ENCODE results near the gene PRELID2. TPM values are rescaled to one million over a fixed set of nuclear protein-coding genes. Genes with fewer than 3 reads are reported as not detected.

The PRELID2 gene
- polyA plus RNA-seq, 1 of the 3 experiments (the other 2 are of a cell fraction): 5.3 TPM

- no peak for TF ChIP-seq TEAD4 (IDR thresholded peaks at IDR 0.05; ENCODE audit: borderline replicate concordance, insufficient read depth)
- no peak for TF ChIP-seq RAD21 (IDR thresholded peaks at IDR 0.05; ENCODE audit: low read length)
- TF ChIP-seq MEF2A (IDR thresholded peaks at IDR 0.05; ENCODE audit: borderline replicate concordance, low read depth): no peak
- TF ChIP-seq IRF3 (IDR thresholded peaks at IDR 0.05; ENCODE audit: low read depth, low read length): no peak
- peak; percentile 39; the same call in 1 of the 2 replicates for TF ChIP-seq POLR2AphosphoS5 (IDR thresholded peaks at IDR 0.05; ENCODE audit: low read depth, low read length)
- TF ChIP-seq TCF12 (IDR thresholded peaks at IDR 0.05): 0 out of 2 replicates have a peak, but pooled peaks have one; percentile 19
- TF ChIP-seq JUND (IDR thresholded peaks at IDR 0.05): no peak
- TF ChIP-seq RXRA (IDR thresholded peaks at IDR 0.05; ENCODE audit: borderline replicate concordance, low read depth): no peak
- TF ChIP-seq MXI1 (IDR thresholded peaks at IDR 0.05; ENCODE audit: low read depth, low read length): peak; percentile 38; the same call in 1 of the 2 replicates
- TF ChIP-seq CHD2 (IDR thresholded peaks at IDR 0.05; ENCODE audit: low read length, partially characterized antibody): no peak
- TF ChIP-seq MAX (IDR thresholded peaks at IDR 0.05; ENCODE audit: low read depth): peak; percentile 64
- TF ChIP-seq GABPA (IDR thresholded peaks at IDR 0.05; ENCODE audit: low read depth): no peak
- TF ChIP-seq FOXJ3 (CRISPR knock-in tag; IDR thresholded peaks at IDR 0.05): no peak
- TF ChIP-seq RCOR1 (IDR thresholded peaks at IDR 0.05; ENCODE audit: low read length): no peak
Measured at GRCh38 chr5:145834917-145835847, at the start of gene PRELID2 (continued).

GRCh38 chr5:145874765-145875164 lies 39.6 kb upstream of the PRELID2 start:
- Histone ChIP-seq H3K9me2 (no peaks in the 10 kb centered on the region), H4K20me1 (ENCODE audit: insufficient read depth) (no peaks in the 10 kb centered on the region), H3K36me3 (replicated peaks in 1 of 2; ENCODE audit: control insufficient read depth in 1 of 2, insufficient read depth in 2 of 2, low read length in 1 of 2) (no peaks in the 10 kb centered on the region), H3K4me3 (ENCODE audit: low read depth in 2 of 2, low read length in 1 of 2) (no peak overlapping the region), H3K4me1 (ENCODE audit: control insufficient read depth in 1 of 2, insufficient read depth in 2 of 2, low read depth in 1 of 2, low read length in 1 of 2) (no peaks in the 10 kb centered on the region), H3K9me3 (no peaks in the 10 kb centered on the region), H2AFZ (ENCODE audit: low read depth) (no peak overlapping the region), H3F3A (replicated peaks; ENCODE audit: insufficient read depth) (no peaks in the 10 kb centered on the region), H3K79me2 (ENCODE audit: insufficient read depth) (no peaks in the 10 kb centered on the region), H3K9ac (no peak overlapping the region), H3K27me3 (ENCODE audit: insufficient read depth) (no peaks in the 10 kb centered on the region), H3K27ac (ENCODE audit: low read depth in 2 of 2, low read length in 1 of 2) (no peak overlapping the region), H3K4me2 (no peak overlapping the region)
- ChIA-PET CTCF (no interaction called here), POLR2A (no interaction called here)
- DNase-seq: no peak
- 84% methylated on average over 2 of the region's 2 CpGs for WGBS (ENCODE audit: low lambda C conversion rate)
- TF ChIP-seq CTCF (IDR thresholded peaks at IDR 0.05): no peak
- TF ChIP-seq TCF12 (IDR thresholded peaks at IDR 0.05): no peak
- no peak for TF ChIP-seq RCOR1 (IDR thresholded peaks at IDR 0.05; ENCODE audit: low read length)
- TF ChIP-seq REST (IDR thresholded peaks at IDR 0.05; ENCODE audit: low read depth, low read length): no peak
- no peak for TF ChIP-seq USF2 (IDR thresholded peaks at IDR 0.05; ENCODE audit: borderline replicate concordance, low read depth, low read length)
- TF ChIP-seq EZH2phosphoT487 (IDR thresholded peaks at IDR 0.05; ENCODE audit: borderline replicate concordance, low read depth): no peak
- no peak for TF ChIP-seq NRF1 (IDR thresholded peaks at IDR 0.05; ENCODE audit: low read depth, low read length)
- no peak for TF ChIP-seq ELF1 (IDR thresholded peaks at IDR 0.05)
- TF ChIP-seq MEF2A (IDR thresholded peaks at IDR 0.05; ENCODE audit: borderline replicate concordance, low read depth): no peak

Data from SK-N-SH (cell line).